ENCODE data around the gene SPRED3.

Gene SPRED3

DNA sequence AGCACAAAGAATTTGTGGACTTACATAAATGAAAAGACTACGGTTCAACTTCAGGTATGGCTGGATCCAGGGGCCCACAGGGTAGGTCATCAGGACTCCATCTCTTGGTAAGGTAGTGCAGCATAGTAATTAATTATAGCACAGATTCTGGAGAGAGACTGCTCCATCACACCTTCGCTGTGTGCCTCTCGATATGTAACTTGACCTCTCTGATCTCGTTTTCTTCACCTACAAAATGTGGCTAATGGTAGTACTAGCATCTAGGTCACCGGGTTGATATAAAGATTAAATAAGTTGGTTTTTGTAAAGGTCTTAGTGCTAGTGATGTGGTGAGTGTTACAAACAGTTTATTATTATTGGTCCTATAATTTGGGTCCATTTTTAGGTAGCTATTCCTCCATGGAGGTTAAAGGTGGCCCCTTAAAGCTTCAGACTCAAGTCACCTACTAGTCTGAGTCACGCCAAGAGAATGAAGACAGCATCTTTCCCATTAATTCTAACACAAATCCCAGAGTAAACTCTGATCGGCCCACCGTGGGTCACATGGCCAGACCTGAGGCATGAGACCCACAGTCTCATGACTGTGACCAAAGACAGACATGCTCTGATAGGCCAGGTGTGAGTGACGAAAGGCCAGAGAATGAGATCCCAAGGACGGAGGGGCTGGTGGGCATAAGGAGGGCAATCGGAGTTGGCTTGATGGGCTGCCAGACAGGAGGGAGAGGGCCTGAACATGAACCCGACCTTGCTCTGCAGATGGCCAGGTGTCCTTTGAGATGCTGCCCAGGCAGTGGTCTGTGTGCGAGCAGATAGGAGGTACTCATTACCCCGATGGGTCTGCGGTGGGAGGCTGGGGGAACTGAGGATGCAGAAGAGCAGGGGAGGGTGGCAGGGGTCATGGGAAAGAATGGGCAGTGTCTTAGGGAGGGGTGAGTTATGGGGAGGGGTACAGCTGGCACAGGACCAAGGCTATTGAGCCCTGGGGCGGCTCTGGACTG, 32.5 kb upstream of the SPRED3 start:
- no peak overlapping the region for H3K4me3 ChIP-seq (ENCODE audit: low read depth, low read length)
- no peak for DNase-seq (ENCODE audit: low read depth)
- TF ChIP-seq, protein P1, sequence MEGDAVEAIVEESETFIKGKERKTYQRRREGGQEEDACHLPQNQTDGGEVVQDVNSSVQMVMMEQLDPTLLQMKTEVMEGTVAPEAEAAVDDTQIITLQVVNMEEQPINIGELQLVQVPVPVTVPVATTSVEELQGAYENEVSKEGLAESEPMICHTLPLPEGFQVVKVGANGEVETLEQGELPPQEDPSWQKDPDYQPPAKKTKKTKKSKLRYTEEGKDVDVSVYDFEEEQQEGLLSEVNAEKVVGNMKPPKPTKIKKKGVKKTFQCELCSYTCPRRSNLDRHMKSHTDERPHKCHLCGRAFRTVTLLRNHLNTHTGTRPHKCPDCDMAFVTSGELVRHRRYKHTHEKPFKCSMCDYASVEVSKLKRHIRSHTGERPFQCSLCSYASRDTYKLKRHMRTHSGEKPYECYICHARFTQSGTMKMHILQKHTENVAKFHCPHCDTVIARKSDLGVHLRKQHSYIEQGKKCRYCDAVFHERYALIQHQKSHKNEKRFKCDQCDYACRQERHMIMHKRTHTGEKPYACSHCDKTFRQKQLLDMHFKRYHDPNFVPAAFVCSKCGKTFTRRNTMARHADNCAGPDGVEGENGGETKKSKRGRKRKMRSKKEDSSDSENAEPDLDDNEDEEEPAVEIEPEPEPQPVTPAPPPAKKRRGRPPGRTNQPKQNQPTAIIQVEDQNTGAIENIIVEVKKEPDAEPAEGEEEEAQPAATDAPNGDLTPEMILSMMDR (IDR thresholded peaks at IDR 0.05; ENCODE audit: control insufficient read depth, extremely low read depth, insufficient read depth): no peak

DNA sequence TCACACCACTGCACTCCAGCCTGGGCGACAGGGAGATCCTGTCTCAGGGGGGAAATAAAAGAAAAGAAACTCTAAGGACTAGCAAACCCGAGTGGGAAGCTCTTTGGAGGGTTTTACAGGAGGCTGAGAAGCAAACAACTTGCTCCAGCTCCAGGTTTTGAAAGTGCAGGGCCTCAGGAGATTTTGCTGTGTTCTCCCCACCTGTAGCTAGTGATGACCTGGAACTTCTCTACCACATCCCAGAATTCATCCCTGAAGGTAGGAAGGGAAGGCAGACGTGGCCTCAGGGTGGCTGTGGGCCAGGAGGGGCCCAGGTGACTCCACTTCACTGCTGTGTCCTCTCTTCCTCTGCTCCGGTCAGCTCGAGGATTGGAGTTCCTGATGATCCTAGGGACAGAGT, 30.4 kb upstream of the SPRED3 start:
- no peak overlapping the region for H3K4me3 ChIP-seq (ENCODE audit: low read depth, low read length)
- DNase-seq (ENCODE audit: low read depth): no peak
- TF ChIP-seq, protein P1 (IDR thresholded peaks at IDR 0.05; ENCODE audit: control insufficient read depth, extremely low read depth, insufficient read depth): no peak

DNA sequence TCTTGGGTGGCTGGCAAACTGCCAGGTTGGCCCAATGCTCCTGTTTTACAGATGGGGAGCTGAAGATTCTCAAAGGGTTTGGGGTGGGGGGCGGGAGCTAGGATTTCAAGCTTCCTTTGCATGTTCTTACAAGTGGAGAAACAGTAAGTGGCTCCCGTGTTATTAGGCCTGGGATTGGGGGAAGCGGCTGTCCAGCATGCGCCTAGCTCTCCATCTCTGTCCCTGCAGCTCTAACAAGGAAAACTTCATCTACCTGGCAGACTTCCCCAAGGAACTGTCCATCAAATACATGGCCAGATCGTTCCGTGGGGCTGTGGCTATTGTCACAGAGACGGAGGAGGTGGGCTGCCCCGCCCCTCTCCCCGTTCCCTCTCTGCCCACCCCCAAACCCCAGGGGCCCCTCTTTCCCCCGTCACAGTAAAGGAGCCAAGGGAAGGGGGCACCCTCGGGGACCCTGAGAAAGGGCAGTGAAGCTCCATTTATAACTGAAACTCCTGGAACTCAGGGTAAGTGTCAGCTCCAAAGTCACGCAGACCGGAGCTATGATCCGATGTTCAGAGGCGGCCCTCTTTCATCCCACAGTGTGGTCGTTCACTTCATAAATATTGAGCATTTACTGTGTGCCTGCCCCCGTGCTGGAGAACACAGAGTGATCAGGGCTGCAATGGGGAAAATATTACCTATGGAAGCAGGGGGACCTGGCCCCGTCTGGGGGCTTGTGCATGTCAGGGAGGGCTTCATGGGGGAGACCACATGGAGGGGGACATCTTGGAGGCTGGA, 29.1 kb upstream of the SPRED3 start:
- no peak overlapping the region for H3K4me3 ChIP-seq (ENCODE audit: low read depth, low read length)
- TF ChIP-seq, protein P1 (IDR thresholded peaks at IDR 0.05; ENCODE audit: control insufficient read depth, extremely low read depth, insufficient read depth): no peak

DNA sequence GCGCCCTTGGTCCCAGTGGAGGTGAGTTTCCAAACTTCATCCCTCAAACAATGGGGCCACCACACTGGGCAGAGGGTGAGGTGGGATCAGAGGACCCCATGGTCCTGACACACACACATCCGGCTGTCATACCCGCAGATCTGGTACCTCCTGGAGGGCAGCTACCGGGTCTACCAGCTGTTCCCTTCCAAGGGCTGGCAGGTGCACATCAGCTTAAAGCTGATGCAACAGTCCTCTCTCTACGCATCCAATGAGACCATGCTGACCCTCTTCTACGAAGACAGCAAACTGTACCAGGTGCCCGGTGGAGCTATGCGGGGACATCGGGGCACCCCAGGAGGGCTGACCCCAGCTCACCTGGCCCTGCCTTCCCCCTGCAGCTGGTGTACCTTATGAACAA, 28.1 kb upstream of the SPRED3 start:
- TF ChIP-seq, protein P1 (IDR thresholded peaks at IDR 0.05; ENCODE audit: control insufficient read depth, extremely low read depth, insufficient read depth): no peak
- DNase-seq (ENCODE audit: low read depth): no peak
- H3K4me3 ChIP-seq (ENCODE audit: low read depth, low read length): no peak overlapping the region

More for the DNA sequence above, 29.1 kb upstream of the SPRED3 start:
- no peak for DNase-seq (ENCODE audit: low read depth)

DNA sequence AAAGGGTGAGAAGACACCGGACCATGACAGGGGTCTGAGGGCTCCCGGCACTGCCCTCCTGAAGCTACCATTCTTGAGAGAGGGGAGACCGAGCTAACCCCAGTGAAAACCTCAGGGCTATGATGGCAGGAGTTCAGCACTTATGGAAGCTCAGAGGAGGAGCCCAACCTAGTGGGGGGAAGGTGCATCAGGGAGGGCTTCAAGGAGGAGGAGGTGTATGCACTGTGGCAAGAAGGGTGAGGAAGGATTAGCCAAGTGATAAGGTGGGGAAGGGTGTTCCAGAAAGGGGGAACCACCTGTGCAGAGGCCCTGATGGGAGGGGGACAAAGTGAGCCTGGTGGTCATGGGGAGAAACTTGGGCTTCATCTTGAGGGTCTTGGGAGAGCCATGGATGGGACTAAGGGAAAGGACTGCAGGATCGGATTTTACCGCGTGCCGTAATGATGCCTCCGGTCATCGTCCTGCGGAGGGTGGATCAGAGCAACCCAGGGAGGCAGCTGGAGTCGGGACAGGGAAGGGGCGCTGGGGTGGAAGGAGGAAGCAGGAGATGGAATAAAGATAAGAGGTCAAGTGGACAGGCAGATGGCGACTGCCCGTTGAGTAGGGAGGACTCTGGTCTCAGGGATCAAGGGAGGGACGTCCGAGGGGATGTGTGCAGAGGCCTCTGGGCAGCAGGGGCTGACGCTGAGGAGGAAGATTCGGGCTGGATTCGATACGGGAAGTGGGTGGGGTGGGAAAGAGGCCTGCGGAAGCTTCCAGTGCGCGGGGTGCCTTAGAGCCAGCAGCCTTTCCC, 27.5 kb upstream of the SPRED3 start:
- no peak for DNase-seq (ENCODE audit: low read depth)
- peak overlapping the region; percentile 62 for H3K4me3 ChIP-seq (ENCODE audit: low read depth, low read length)
- TF ChIP-seq, protein P1 (IDR thresholded peaks at IDR 0.05; ENCODE audit: control insufficient read depth, extremely low read depth, insufficient read depth): no peak

DNA sequence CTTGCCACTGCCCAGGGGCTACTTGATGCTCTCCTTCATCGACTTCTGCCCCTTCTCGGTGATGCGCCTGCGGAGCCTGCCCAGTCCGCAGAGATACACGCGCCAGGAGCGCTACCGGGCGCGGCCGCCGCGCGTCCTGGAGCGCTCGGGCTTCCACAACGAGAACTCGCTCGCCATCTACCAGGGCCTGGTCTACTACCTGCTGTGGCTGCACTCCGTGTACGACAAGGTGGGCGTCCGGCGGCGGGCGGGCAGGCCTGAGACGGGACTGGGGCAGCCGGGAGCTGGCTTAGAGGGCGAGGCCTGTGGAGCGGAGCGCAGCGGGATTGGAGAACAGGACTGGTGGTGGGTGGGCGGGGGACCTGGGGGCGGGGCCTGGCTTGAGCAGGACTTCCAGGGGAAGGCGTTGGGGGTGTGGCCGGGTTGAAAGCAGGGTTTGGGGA, 26.8 kb upstream of the SPRED3 start:
- peak; percentile 31 for DNase-seq (ENCODE audit: low read depth)
- H3K4me3 ChIP-seq (ENCODE audit: low read depth, low read length): peak overlapping the region; percentile 62
- TF ChIP-seq, protein P1 (IDR thresholded peaks at IDR 0.05; ENCODE audit: control insufficient read depth, extremely low read depth, insufficient read depth): 0 out of 2 replicates have a peak, but pooled peaks have one; percentile 13
